Mesothelial cell of epicardium (in vitro differentiated cells): Measurements from ENCODE around the gene CSNK1G1. TPM values are rescaled to one million over a fixed set of nuclear protein-coding genes. Genes with fewer than 3 reads are reported as not detected.

Experiments used
- DNase-seq, 2 experiments: peaks; one replicate each; pipeline ENCODE4 v3.0.0; 2021; ENCODE audit warnings: low spot score in 2 of 2; ENCODE audit not compliant: unreplicated experiment in 2 of 2
- H3K27ac Mint-ChIP-seq: 2 replicates; pipeline ENCODE4 v1.8.0; 2021; ENCODE audit warnings: mixed read lengths
- H3K27me3 Mint-ChIP-seq: 2 replicates; pipeline ENCODE4 v1.8.0; 2021; ENCODE audit warnings: low read depth, mixed read lengths
- H3K36me3 Mint-ChIP-seq: 2 replicates; pipeline ENCODE4 v1.8.0; 2021; ENCODE audit warnings: mixed read lengths
- H3K4me1 Mint-ChIP-seq: 2 replicates; pipeline ENCODE4 v1.8.0; 2021; ENCODE audit warnings: mixed read lengths
- H3K4me3 Mint-ChIP-seq: 2 replicates; pipeline ENCODE4 v1.8.0; 2021; ENCODE audit warnings: mild to moderate bottlenecking, moderate library complexity, mixed read lengths
- H3K9me3 Mint-ChIP-seq: 2 replicates; pipeline ENCODE4 v1.8.0; 2021; ENCODE audit warnings: mixed read lengths
- CTCF ChIP-seq: fragments of 200-600 bp; sonication (generic); IDR thresholded peaks from one replicate; pipeline ENCODE4 v1.5.0; 2021; ENCODE audit warnings: antibody characterized with exemption; ENCODE audit not compliant: unreplicated experiment
- total RNA-seq: library from RNA; stranded (reverse); gene quantifications from 3 replicates; pipeline ENCODE4 v1.2.1, GENCODE V29; 2021

Gene CSNK1G1
- total RNA-seq, 1 donor from 2014 or later = 27.1 TPM

DNA sequence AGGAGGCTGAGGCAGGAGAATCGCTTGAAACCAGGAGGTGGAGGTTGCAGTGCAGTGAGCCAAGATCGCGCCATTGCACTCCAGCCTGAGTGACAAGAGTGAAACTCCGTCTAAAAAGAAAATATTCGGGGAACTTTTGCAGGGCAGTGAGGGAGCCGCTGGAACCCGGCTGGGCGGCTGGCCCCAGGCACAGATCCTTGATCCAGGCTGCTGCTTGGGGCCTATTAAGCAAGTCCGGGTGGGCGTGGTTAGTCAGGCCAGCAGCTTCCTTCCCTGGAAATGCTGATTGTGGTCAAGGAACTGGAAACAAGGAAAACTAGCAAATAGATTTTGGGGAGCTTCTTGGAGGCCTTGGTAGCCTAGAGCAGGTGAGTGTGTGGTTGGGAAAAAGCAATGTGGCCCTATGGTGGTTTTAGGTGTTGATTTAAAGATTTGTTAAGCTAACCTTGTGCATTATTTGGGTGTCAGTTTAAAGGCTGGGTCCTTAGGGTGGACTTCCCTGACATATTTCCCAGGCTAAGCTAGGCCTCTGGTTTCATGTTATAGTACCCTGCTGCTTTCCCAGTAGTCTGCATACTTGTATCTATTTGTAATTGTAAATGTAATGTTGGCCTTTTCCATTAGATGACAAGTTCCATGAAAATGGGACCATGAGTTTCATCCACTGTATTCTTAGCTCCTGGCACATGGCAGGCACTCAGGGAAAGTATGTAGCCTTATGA, 222.2 kb downstream of the CSNK1G1 start:
- Mint-ChIP-seq H3K4me3 (no peak overlapping the region), H3K4me1 (no peaks in the 10 kb centered on the region), H3K27ac (no peak overlapping the region), H3K27me3 (no peaks in the 10 kb centered on the region), H3K36me3 (peaks cover 28% of the 10 kb centered on the region), H3K9me3 (no peaks in the 10 kb centered on the region)
- no peak for TF ChIP-seq CTCF
- DNase-seq = no peak

GRCh38 chr15:64132217-64132616, 223.8 kb downstream of the CSNK1G1 start:
- H3K27me3 Mint-ChIP-seq = no peaks in the 10 kb centered on the region
- no peaks in the 10 kb centered on the region for H3K9me3 Mint-ChIP-seq
- DNase-seq = no peak
- H3K4me1 Mint-ChIP-seq = no peaks in the 10 kb centered on the region
- H3K4me3 Mint-ChIP-seq = no peak overlapping the region
- peaks cover 39% of the 10 kb centered on the region for H3K36me3 Mint-ChIP-seq
- H3K27ac Mint-ChIP-seq = no peak overlapping the region
- no peak for TF ChIP-seq CTCF

GRCh38 chr15:64131547-64131946, 224.4 kb downstream of the CSNK1G1 start:
- TF ChIP-seq CTCF = no peak
- Mint-ChIP-seq H3K4me3 (no peak overlapping the region), H3K27ac (no peak overlapping the region), H3K4me1 (no peaks in the 10 kb centered on the region), H3K36me3 (peaks cover 37% of the 10 kb centered on the region), H3K27me3 (no peaks in the 10 kb centered on the region), H3K9me3 (no peaks in the 10 kb centered on the region)
- no peak for DNase-seq

GRCh38 chr15:64130159-64130558, 225.8 kb downstream of the CSNK1G1 start:
- Mint-ChIP-seq H3K4me3 (no peak overlapping the region), H3K36me3 (peaks cover 42% of the 10 kb centered on the region), H3K27me3 (no peaks in the 10 kb centered on the region), H3K27ac (no peak overlapping the region), H3K9me3 (no peaks in the 10 kb centered on the region), H3K4me1 (no peaks in the 10 kb centered on the region)
- no peak for TF ChIP-seq CTCF
- no peak for DNase-seq

DNA sequence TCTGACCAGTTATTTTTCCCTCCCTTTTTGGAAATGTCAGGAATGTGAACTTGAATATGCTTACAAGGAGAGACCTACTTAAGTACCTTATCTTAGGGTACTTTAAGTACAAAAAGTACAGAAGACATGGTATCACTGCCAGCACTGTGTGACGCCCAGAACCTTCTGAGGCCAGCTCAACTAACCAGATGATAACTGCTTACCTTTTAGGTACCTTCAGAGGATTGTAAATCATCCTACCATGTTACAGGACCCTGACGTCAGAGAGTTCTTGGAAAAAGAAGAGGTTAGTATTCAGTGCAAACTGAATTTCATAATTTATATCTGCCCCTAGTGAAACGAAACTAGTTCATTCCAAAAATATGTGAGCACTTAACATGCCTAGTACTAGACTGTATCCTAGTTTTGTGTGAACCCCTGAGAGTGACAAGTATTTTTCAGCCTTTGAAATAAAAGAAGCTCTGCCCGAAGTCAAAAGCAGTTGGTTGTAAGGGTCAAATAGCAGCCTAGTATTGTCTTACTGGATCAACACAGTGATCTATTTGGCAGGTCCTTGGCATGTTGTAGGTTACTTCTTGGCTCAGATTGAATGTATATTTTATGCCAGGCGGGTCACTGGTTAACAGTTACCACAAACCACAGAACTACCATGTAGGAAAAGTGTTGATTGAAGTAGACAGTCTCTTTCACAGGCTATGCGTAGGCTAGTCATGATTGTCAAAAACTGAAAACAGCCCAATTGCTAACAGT, 228.3 kb downstream of the CSNK1G1 start:
- DNase-seq = no peak
- Mint-ChIP-seq H3K36me3 (peaks cover 45% of the 10 kb centered on the region), H3K27ac (no peak overlapping the region), H3K9me3 (no peaks in the 10 kb centered on the region), H3K4me3 (no peak overlapping the region), H3K27me3 (no peaks in the 10 kb centered on the region), H3K4me1 (no peaks in the 10 kb centered on the region)
- no peak for TF ChIP-seq CTCF
